Muscle layer of colon (tissue), 2 donors: ENCODE results near the gene YAP1.
A peak's percentile ranks its signal among the peaks of the same experiment; 100 is the strongest.

Source experiments
- H3K27ac ChIP-seq: one replicate; pipeline ENCODE4 v1.7.0; 2013; ENCODE audit warnings: low read depth, mild to moderate bottlenecking, low read length, moderate library complexity
- H3K27me3 ChIP-seq, 2 donors: one replicate each; pipeline ENCODE4 v1.7.0; 2013; ENCODE audit warnings: low read length in 2 of 2, mild to moderate bottlenecking in 2 of 2; ENCODE audit not compliant: insufficient read depth in 2 of 2, control insufficient read depth in 1 of 2
- H3K36me3 ChIP-seq: one replicate; pipeline ENCODE4 v1.7.0; 2013; ENCODE audit warnings: mild to moderate bottlenecking, low read length; ENCODE audit not compliant: insufficient read depth
- H3K4me1 ChIP-seq: one replicate; pipeline ENCODE4 v1.7.0; 2013; ENCODE audit warnings: mild to moderate bottlenecking, low read length; ENCODE audit not compliant: insufficient read depth
- H3K4me3 ChIP-seq, 2 donors: one replicate each; pipeline ENCODE4 v1.7.0; 2013; ENCODE audit warnings: low read length in 2 of 2, low read depth in 1 of 2, mild to moderate bottlenecking in 1 of 2, moderate library complexity in 1 of 2
- H3K9ac ChIP-seq: one replicate; pipeline ENCODE4 v1.7.0; 2013; ENCODE audit warnings: low read length
- H3K9me3 ChIP-seq: one replicate; pipeline ENCODE4 v1.7.0; 2013; ENCODE audit warnings: mild to moderate bottlenecking, low read length
- donor health status: abdominal sarcoma.
- donor health status: Adenocarcinoma of cecum.

Gene YAP1

DNA sequence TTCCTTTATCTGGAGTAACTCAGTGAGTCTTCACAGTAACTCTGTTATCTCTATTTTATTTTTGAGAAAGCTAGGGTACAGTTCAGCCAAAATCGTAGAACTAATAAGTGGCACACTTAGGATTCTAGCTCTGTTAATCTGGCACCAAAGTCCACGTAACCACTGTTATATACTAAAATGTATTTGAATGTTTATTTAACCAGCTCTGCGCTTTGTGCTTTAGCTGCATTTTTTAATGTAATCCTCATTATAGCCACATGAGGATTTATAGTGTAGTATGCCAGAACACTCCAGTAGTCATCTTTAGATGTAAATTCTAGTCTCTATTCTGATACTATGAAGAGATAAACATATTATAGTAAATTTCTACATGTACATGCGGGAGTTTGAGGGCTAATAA is 36.8 kb downstream of the YAP1 start:
- Histone ChIP-seq H3K9ac (no peak overlapping the region), H3K36me3 (no peaks in the 10 kb centered on the region), H3K27me3 (no peaks in the 10 kb centered on the region), H3K4me1 (peaks cover 23% of the 10 kb centered on the region), H3K4me3 (no peak overlapping the region), H3K27ac (no peak overlapping the region), H3K9me3 (no peaks in the 10 kb centered on the region)

GRCh38 chr11:102147632-102148031 is 37.4 kb downstream of the YAP1 start:
- Histone ChIP-seq H3K9me3 (no peaks in the 10 kb centered on the region), H3K27me3 (no peaks in the 10 kb centered on the region), H3K4me3 (no peak overlapping the region), H3K27ac (no peak overlapping the region), H3K9ac (no peak overlapping the region), H3K4me1 (peaks cover 22% of the 10 kb centered on the region), H3K36me3 (no peaks in the 10 kb centered on the region)

GRCh38 chr11:102148059-102148458 is 37.8 kb downstream of the YAP1 start:
- H3K27me3 ChIP-seq: no peaks in the 10 kb centered on the region
- H3K27ac ChIP-seq: no peak overlapping the region
- no peaks in the 10 kb centered on the region for H3K36me3 ChIP-seq
- no peak overlapping the region for H3K9ac ChIP-seq
- H3K4me3 ChIP-seq: no peak overlapping the region
- peaks cover 22% of the 10 kb centered on the region for H3K4me1 ChIP-seq
- no peaks in the 10 kb centered on the region for H3K9me3 ChIP-seq

- Histone ChIP-seq H3K4me3 (no peak overlapping the region), H3K9ac (no peak overlapping the region), H3K27ac (no peak overlapping the region), H3K9me3 (no peaks in the 10 kb centered on the region), H3K4me1 (peaks cover 38% of the 10 kb centered on the region), H3K36me3 (no peaks in the 10 kb centered on the region), H3K27me3 (no peaks in the 10 kb centered on the region)
Measured at GRCh38 chr11:102151784-102152525, 41.7 kb downstream of the YAP1 start.

DNA sequence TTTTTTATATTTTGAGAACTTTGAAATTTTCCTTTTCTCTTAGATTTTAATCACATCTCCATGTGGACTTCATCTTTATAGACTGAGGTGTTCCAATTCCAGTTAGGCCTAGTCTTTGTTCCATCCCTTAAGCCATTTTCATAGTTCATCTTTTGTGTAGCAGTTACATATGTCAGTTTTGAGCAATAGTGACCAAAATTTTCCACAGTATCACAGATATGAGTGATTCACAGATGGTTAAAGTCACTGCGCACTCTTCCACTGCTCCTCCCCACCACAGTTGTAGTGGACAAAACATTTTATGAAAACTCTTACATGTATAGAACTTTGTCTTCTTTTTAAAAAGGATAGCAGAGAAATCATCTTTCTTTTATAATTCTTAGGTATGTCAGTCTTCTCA is 42.8 kb downstream of the YAP1 start:
- H3K9me3 ChIP-seq: no peaks in the 10 kb centered on the region
- peaks cover 40% of the 10 kb centered on the region for H3K4me1 ChIP-seq
- no peak overlapping the region for H3K9ac ChIP-seq
- no peak overlapping the region for H3K27ac ChIP-seq
- no peaks in the 10 kb centered on the region for H3K36me3 ChIP-seq
- H3K4me3 ChIP-seq: no peak overlapping the region
- H3K27me3 ChIP-seq: no peaks in the 10 kb centered on the region

- H3K9ac ChIP-seq: no peak overlapping the region
- peaks cover 38% of the 10 kb centered on the region for H3K4me1 ChIP-seq
- no peaks in the 10 kb centered on the region for H3K27me3 ChIP-seq
- no peak overlapping the region for H3K4me3 ChIP-seq
- no peaks in the 10 kb centered on the region for H3K36me3 ChIP-seq
- peak overlapping the region; percentile 7 for H3K27ac ChIP-seq
- no peaks in the 10 kb centered on the region for H3K9me3 ChIP-seq
Measured at GRCh38 chr11:102154806-102155205, 44.6 kb downstream of the YAP1 start.

DNA sequence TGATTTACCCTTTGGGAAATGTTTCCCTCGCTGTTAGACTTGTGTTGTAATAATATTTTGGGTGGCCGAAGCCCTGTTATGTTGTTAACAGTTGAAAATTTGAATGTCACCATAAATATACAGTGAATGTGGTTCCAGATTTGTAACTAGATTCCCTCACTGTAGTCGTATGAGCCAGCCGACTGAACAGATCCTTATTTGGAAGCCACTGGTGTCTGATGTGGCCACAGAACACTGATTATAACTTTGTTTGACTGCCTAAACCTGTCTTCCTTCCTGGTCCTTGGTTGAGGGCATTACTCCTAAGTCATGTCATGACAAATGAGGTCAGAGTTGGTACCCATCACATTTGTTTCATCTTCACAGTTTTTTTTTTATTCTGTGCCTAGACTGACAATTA is 45.4 kb downstream of the YAP1 start:
- Histone ChIP-seq H3K27ac (no peak overlapping the region), H3K27me3 (no peaks in the 10 kb centered on the region), H3K4me3 (no peak overlapping the region), H3K4me1 (peaks cover 38% of the 10 kb centered on the region), H3K9me3 (no peaks in the 10 kb centered on the region), H3K36me3 (no peaks in the 10 kb centered on the region), H3K9ac (peak overlapping the region; percentile 1)

DNA sequence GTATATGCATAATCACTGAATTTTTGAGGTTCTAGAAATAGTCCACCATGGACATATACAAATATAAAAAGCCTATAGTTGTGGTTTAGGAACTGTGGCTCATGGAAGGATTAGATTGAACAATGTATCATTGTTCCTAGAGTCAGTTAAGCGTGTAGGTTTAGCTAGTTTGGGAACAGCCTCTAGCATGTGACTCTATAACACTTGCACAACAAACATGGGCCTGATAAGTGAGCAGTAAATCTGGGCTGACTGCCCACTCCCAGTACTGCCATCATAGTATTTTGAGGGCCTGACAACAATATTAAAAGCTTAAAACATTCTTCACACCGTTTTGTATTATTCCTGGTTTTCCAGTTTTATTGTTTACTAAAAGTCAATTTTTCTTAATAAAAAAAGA is 47.0 kb downstream of the YAP1 start:
- Histone ChIP-seq H3K27ac (no peak overlapping the region), H3K27me3 (no peaks in the 10 kb centered on the region), H3K9me3 (no peaks in the 10 kb centered on the region), H3K36me3 (no peaks in the 10 kb centered on the region), H3K4me1 (peaks cover 35% of the 10 kb centered on the region), H3K4me3 (no peak overlapping the region), H3K9ac (no peak overlapping the region)

- Histone ChIP-seq H3K9me3 (no peaks in the 10 kb centered on the region), H3K36me3 (no peaks in the 10 kb centered on the region), H3K27me3 (no peaks in the 10 kb centered on the region), H3K4me3 (no peak overlapping the region), H3K27ac (no peak overlapping the region), H3K9ac (no peak overlapping the region), H3K4me1 (peaks cover 34% of the 10 kb centered on the region)
Measured at GRCh38 chr11:102158164-102158735, 48.0 kb downstream of the YAP1 start.

- Histone ChIP-seq H3K4me3 (no peak overlapping the region), H3K4me1 (no peaks in the 10 kb centered on the region), H3K27me3 (no peaks in the 10 kb centered on the region), H3K9ac (no peak overlapping the region), H3K27ac (no peak overlapping the region), H3K36me3 (no peaks in the 10 kb centered on the region), H3K9me3 (no peaks in the 10 kb centered on the region)
Measured at GRCh38 chr11:102163368-102163767, 53.1 kb downstream of the YAP1 start.

- Histone ChIP-seq H3K9ac (no peak overlapping the region), H3K4me1 (peaks cover 3% of the 10 kb centered on the region), H3K27ac (no peak overlapping the region), H3K27me3 (no peaks in the 10 kb centered on the region), H3K9me3 (no peaks in the 10 kb centered on the region), H3K4me3 (no peak overlapping the region), H3K36me3 (no peaks in the 10 kb centered on the region)
Measured at GRCh38 chr11:102166175-102167064, 56.2 kb downstream of the YAP1 start.
